K562 (cell line): ENCODE measurements around the gene VANGL1. TPM values are rescaled to one million over a fixed set of nuclear protein-coding genes. Genes with fewer than 3 reads are reported as not detected.
A peak's percentile ranks its signal among the peaks of the same experiment; 100 is the strongest.

Experiments used
- ATAC-seq: fragments of 200-7000 bp; cut with Tn5 transposase; 3 replicates; pipeline ENCODE4 v1.9.1; 2020; ENCODE audit warnings: moderate library complexity
- BruUV-seq: library from RNA; stranded (reverse); fragments of 400-500 nt; replicated peaks from 2 replicates; lab custom pipeline; 2021; lab: Mats Ljungman, UMichigan
- CTCF ChIA-PET: fragments of 300-600 bp; formaldehyde crosslinking; extraction: SDS; loops from one replicate; lab custom pipeline; 2021; ENCODE audit warnings: low intra/inter-chr PET ratio; lab: Yijun Ruan, JAX
- POLR2A ChIA-PET: fragments of 300-600, 350-650 bp; sonication (Branson Sonifier 250); formaldehyde crosslinking; extraction: SDS; loops from one replicate; lab custom pipeline; 2021; ENCODE audit warnings: antibody characterized with exemption, inconsistent platforms; lab: Yijun Ruan, JAX
- DNase-seq, 4 experiments: peaks; one replicate each; pipeline versions ENCODE4 v3.0.0 to v3.0.0-alpha.2; 2011 to 2018; ENCODE audit warnings: low spot score in 3 of 4, mixed read lengths in 3 of 4; ENCODE audit errors: extremely low read depth in 1 of 4
- FAIRE-seq: peaks from 2 replicates; lab custom pipeline; 2011; peaks lifted over from hg19 to GRCh38; lab: Jason Lieb, UNC
- H2AFZ ChIP-seq: 2 replicates; pipeline ENCODE4 v1.6.0; 2011; ENCODE audit warnings: low read depth, low read length, control low read depth, inconsistent platforms
- H3K27ac ChIP-seq: fragments of 200-600 bp; 3 replicates; pipeline ENCODE4 v1.8.0; 2011; ENCODE audit warnings: low read depth, mild to moderate bottlenecking, control low read depth, inconsistent platforms, low read length, moderate library complexity, mixed read lengths; ENCODE audit errors: extremely low read depth
- H3K27me3 ChIP-seq, 2 experiments: fragments of 300-600 bp in 1 of 2; 2 replicates in 1 of 2; 3 replicates in 1 of 2; pipeline versions ENCODE4 v1.6.0 to v1.8.0; 2011; ENCODE audit warnings: inconsistent platforms in 2 of 2, low read length in 2 of 2, mild to moderate bottlenecking in 1 of 2, mixed read lengths in 1 of 2, moderate library complexity in 1 of 2; ENCODE audit not compliant: control insufficient read depth in 2 of 2, insufficient read depth in 2 of 2
- H3K36me3 ChIP-seq: fragments of 300-600 bp; 3 replicates; pipeline ENCODE4 v1.8.0; 2011; ENCODE audit warnings: mild to moderate bottlenecking, low read length, inconsistent platforms; ENCODE audit not compliant: control insufficient read depth, insufficient read depth
- H3K4me1 ChIP-seq, 2 experiments: fragments of 200-600 bp in 1 of 2; replicated peaks in 1 of 2; 2 replicates in 1 of 2; 3 replicates in 1 of 2; pipeline versions ENCODE4 v1.5.1 to v1.8.0; 2011; ENCODE audit warnings: inconsistent platforms in 2 of 2, low read length in 2 of 2, mild to moderate bottlenecking in 1 of 2, mixed read lengths in 1 of 2, moderate library complexity in 1 of 2; ENCODE audit not compliant: control insufficient read depth in 2 of 2, insufficient read depth in 2 of 2
- H3K4me2 ChIP-seq: 2 replicates; pipeline ENCODE4 v1.6.1; 2011; ENCODE audit warnings: low read length, control low read depth, inconsistent platforms, mixed read lengths; ENCODE audit not compliant: insufficient read depth
- H3K4me3 ChIP-seq: fragments of 200-600 bp; sonication (generic), shearing (Covaris generic); 2 replicates; pipeline ENCODE4 v1.5.1; 2016; ENCODE audit warnings: control low read depth, inconsistent platforms
- H3K79me2 ChIP-seq: fragments of 200-600 bp; 3 replicates; pipeline ENCODE4 v1.8.0; 2011; ENCODE audit warnings: low read length, inconsistent platforms; ENCODE audit not compliant: control insufficient read depth, insufficient read depth
- H3K9ac ChIP-seq, 2 experiments: 2 replicates each; pipeline versions ENCODE4 v1.6.0 to v1.6.1; 2011; ENCODE audit warnings: low read depth in 2 of 2, low read length in 2 of 2, control low read depth in 1 of 2, inconsistent platforms in 1 of 2, mild to moderate bottlenecking in 1 of 2, mixed read lengths in 1 of 2; ENCODE audit not compliant: insufficient read depth in 1 of 2
- H3K9me1 ChIP-seq: one replicate; pipeline ENCODE4 v1.6.0; 2011; ENCODE audit warnings: inconsistent platforms, mild to moderate bottlenecking, low read length, moderate library complexity; ENCODE audit not compliant: control insufficient read depth, insufficient read depth
- H3K9me3 ChIP-seq: replicated peaks from 2 replicates; pipeline ENCODE4 v1.5.1; 2011; ENCODE audit warnings: low read depth, low read length, inconsistent platforms; ENCODE audit not compliant: control insufficient read depth, insufficient read depth
- H4K20me1 ChIP-seq: replicated peaks from 2 replicates; pipeline ENCODE4 v1.6.1; 2011; ENCODE audit warnings: low read length, inconsistent platforms, mixed read lengths; ENCODE audit not compliant: control insufficient read depth, insufficient read depth
- CHD4 ChIP-seq: fragments of 200-600 bp; sonication (generic); IDR thresholded peaks from 3 replicates; pipeline ENCODE4 v1.6.1; 2012; ENCODE audit warnings: low read depth, mild to moderate bottlenecking, mixed read lengths, low read length, inconsistent platforms; ENCODE audit not compliant: insufficient read depth, insufficient replicate concordance, poor library complexity, severe bottlenecking
- POLR2AphosphoS5 ChIP-seq: IDR thresholded peaks from 2 replicates; pipeline ENCODE4 v1.6.1; 2011; ENCODE audit warnings: mild to moderate bottlenecking, low read depth, low read length, moderate library complexity; ENCODE audit not compliant: control insufficient read depth, insufficient read depth
- RAD21 ChIP-seq, 2 experiments: fragments of 250-450 bp in 1 of 2; fragments of 450-650 bp in 1 of 2; sonication (Bioruptor Pico) in 1 of 2; formaldehyde crosslinking in 1 of 2; IDR thresholded peaks in 1 of 2; conservative IDR thresholded peaks in 1 of 2; 2 replicates each; pipeline versions ENCODE4 v1.4.0 to v1.8.0; 2020 to 2022; ENCODE audit warnings: mild to moderate bottlenecking in 2 of 2, moderate library complexity in 1 of 2
- SMC3 ChIP-seq: conservative IDR thresholded peaks from 2 replicates; pipeline ENCODE4 v1.6.1; 2011; ENCODE audit warnings: low read depth, low read length, improper control_type of control experiment; ENCODE audit not compliant: insufficient read depth
- WGBS: fragments of 100-300 bp; shearing (Covaris generic); methylation state at CpG from one replicate; pipeline ENCODE4 v1.1.6; 2016; ENCODE audit warnings: low coverage, mixed read lengths; ENCODE audit not compliant: insufficient coverage; ENCODE audit errors: missing lambda C conversion rate; 5-methylcytosine and 5-hydroxymethylcytosine counted together
- in situ Hi-C: fragments of 300-500 bp; cut with MboI; formaldehyde crosslinking; loops from 4 replicates; pipeline ENCODE4 v1.15.0; 2018; ENCODE audit warnings: inconsistent platforms, mixed read lengths
- intact Hi-C: fragments of 100-400 bp; cut with micrococcal nuclease; formaldehyde crosslinking; loops from 2 replicates; pipeline ENCODE4 v1.14.2; 2022
- polyA plus RNA-seq, 8 experiments: library from polyadenylated mRNA; depleted of rRNA in 4 of 8; stranded (reverse) in 5 of 8; unstranded in 3 of 8; fragments of >200 nt; fragmentation: Nextera tagmentation in 2 of 8; fragmentation: Illumina TruSeq in 1 of 8; extraction: Ambion mirVana in 2 of 8; extraction: Trizol in 1 of 8; gene quantifications; 2 replicates each; pipeline versions ENCODE4 v1.2.1 to v1.2.3, GENCODE V29; 2011 to 2014; ENCODE audit warnings: inconsistent platforms in 1 of 8, missing spikeins in 1 of 8
- total RNA-seq, 7 experiments: library from RNA; depleted of rRNA in 6 of 7; stranded (reverse); fragments of >200 nt in 6 of 7; fragmentation: Illumina TruSeq in 2 of 7; extraction: Trizol in 2 of 7; gene quantifications; 2 replicates each; pipeline versions ENCODE4 v1.2.1 to v1.2.3, GENCODE V29; 2011 to 2021; ENCODE audit warnings: low replicate concordance in 1 of 7
- TF ChIP-seq, protein P1 (sequence below), 2 experiments: fragments of 450-650 bp; formaldehyde crosslinking in 1 of 2; IDR thresholded peaks; 2 replicates each; pipeline versions ENCODE4 v1.4.0 to v1.6.1; 2014 to 2020; ENCODE audit warnings: mild to moderate bottlenecking in 2 of 2, borderline replicate concordance in 1 of 2, low read depth in 1 of 2
- TF ChIP-seq, protein P2 (sequence below), 3 experiments: IDR thresholded peaks in 2 of 3; conservative IDR thresholded peaks in 1 of 3; 2 replicates each; pipeline ENCODE4 v1.5.1; 2011 to 2012; ENCODE audit warnings: low read length in 3 of 3, mild to moderate bottlenecking in 3 of 3, control low read depth in 2 of 3, improper control_type of control experiment in 1 of 3, inconsistent platforms in 1 of 3, low read depth in 1 of 3, mixed read lengths in 1 of 3, moderate library complexity in 1 of 3; ENCODE audit not compliant: insufficient read depth in 2 of 3

Gene VANGL1
- total and polyA plus RNA-seq, 9 of the 15 experiments (the other 6 are each of a cell fraction or from before 2014, with no cell fraction given) = 0.90 to 12.8 (median 9.6) TPM

- Histone ChIP-seq H3K9ac (no peak overlapping the region), H3K4me3 (no peak overlapping the region), H3K4me1 (no peaks in the 10 kb centered on the region), H3K9me3 (no peaks in the 10 kb centered on the region), H3K79me2 (no peaks in the 10 kb centered on the region), H3K4me2 (no peak overlapping the region), H3K36me3 (no peaks in the 10 kb centered on the region)
- ChIA-PET CTCF (no interaction called here), POLR2A (no interaction called here)
- DNase-seq (peak in 3 of 4 experiments; percentile 29 to 62 (median 29)), FAIRE-seq (peak; percentile 75), ATAC-seq (peak; percentile 74)
- BruUV-seq = no TSS peak
- 1% methylated on average over 5 of the region's 5 CpGs for WGBS
- TF ChIP-seq SMC3 = peak; percentile 35; the same call in 1 of the 2 replicates
- TF ChIP-seq, protein P1, sequence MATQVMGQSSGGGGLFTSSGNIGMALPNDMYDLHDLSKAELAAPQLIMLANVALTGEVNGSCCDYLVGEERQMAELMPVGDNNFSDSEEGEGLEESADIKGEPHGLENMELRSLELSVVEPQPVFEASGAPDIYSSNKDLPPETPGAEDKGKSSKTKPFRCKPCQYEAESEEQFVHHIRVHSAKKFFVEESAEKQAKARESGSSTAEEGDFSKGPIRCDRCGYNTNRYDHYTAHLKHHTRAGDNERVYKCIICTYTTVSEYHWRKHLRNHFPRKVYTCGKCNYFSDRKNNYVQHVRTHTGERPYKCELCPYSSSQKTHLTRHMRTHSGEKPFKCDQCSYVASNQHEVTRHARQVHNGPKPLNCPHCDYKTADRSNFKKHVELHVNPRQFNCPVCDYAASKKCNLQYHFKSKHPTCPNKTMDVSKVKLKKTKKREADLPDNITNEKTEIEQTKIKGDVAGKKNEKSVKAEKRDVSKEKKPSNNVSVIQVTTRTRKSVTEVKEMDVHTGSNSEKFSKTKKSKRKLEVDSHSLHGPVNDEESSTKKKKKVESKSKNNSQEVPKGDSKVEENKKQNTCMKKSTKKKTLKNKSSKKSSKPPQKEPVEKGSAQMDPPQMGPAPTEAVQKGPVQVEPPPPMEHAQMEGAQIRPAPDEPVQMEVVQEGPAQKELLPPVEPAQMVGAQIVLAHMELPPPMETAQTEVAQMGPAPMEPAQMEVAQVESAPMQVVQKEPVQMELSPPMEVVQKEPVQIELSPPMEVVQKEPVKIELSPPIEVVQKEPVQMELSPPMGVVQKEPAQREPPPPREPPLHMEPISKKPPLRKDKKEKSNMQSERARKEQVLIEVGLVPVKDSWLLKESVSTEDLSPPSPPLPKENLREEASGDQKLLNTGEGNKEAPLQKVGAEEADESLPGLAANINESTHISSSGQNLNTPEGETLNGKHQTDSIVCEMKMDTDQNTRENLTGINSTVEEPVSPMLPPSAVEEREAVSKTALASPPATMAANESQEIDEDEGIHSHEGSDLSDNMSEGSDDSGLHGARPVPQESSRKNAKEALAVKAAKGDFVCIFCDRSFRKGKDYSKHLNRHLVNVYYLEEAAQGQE (IDR thresholded peaks at IDR 0.05; ENCODE audit: borderline replicate concordance) = peak; percentile 34; the same call in 1 of the 2 replicates
- TF ChIP-seq, protein P1 (CRISPR knock-in tag; IDR thresholded peaks at IDR 0.05; ENCODE audit: low read depth) = no peak
- TF ChIP-seq, protein P2, sequence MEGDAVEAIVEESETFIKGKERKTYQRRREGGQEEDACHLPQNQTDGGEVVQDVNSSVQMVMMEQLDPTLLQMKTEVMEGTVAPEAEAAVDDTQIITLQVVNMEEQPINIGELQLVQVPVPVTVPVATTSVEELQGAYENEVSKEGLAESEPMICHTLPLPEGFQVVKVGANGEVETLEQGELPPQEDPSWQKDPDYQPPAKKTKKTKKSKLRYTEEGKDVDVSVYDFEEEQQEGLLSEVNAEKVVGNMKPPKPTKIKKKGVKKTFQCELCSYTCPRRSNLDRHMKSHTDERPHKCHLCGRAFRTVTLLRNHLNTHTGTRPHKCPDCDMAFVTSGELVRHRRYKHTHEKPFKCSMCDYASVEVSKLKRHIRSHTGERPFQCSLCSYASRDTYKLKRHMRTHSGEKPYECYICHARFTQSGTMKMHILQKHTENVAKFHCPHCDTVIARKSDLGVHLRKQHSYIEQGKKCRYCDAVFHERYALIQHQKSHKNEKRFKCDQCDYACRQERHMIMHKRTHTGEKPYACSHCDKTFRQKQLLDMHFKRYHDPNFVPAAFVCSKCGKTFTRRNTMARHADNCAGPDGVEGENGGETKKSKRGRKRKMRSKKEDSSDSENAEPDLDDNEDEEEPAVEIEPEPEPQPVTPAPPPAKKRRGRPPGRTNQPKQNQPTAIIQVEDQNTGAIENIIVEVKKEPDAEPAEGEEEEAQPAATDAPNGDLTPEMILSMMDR (IDR thresholded peaks at IDR 0.05 in 2 of 3, conservative IDR thresholded peaks at IDR 0.05 in 1 of 3; ENCODE audit: insufficient read depth in 2 of 3, low read depth in 1 of 3, low read length in 3 of 3) = peak; percentile 59; a peak in 5 of 6 replicates
- peak; percentile 45 to 73 for TF ChIP-seq RAD21 (CRISPR knock-in tag; conservative IDR thresholded peaks at IDR 0.05 in 1 of 2, IDR thresholded peaks at IDR 0.05 in 1 of 2)
- TF ChIP-seq POLR2AphosphoS5 = no peak
- no peak for TF ChIP-seq CHD4
- TF ChIP-seq, all 486 proteins: peak for 4
- H2AFZ ChIP-seq = no peak overlapping the region
- no peak overlapping the region for H3K27ac ChIP-seq
- H3K27me3 ChIP-seq = peaks cover 32 to 39% of the 10 kb centered on the region in 2 experiments
- no peaks in the 10 kb centered on the region for H3K9me1 ChIP-seq
- intact Hi-C loops = loop anchor here (1.0 to 2.0 kb wide), 3 partner anchors 47 to 264 kb away; no protein-coding TSS in a partner anchor
- in situ Hi-C loops = loop anchor here (10.0 kb wide), 1 partner anchor 257 kb away; the partner anchor contains the start of gene SLC22A15
- no peaks in the 10 kb centered on the region; the same call in 1 of the 2 replicates for H4K20me1 ChIP-seq
Observed at GRCh38 chr1:115717541-115717940, 75.8 kb downstream of the VANGL1 start.
